ENCODE data around the gene LRRC1.

DNA sequence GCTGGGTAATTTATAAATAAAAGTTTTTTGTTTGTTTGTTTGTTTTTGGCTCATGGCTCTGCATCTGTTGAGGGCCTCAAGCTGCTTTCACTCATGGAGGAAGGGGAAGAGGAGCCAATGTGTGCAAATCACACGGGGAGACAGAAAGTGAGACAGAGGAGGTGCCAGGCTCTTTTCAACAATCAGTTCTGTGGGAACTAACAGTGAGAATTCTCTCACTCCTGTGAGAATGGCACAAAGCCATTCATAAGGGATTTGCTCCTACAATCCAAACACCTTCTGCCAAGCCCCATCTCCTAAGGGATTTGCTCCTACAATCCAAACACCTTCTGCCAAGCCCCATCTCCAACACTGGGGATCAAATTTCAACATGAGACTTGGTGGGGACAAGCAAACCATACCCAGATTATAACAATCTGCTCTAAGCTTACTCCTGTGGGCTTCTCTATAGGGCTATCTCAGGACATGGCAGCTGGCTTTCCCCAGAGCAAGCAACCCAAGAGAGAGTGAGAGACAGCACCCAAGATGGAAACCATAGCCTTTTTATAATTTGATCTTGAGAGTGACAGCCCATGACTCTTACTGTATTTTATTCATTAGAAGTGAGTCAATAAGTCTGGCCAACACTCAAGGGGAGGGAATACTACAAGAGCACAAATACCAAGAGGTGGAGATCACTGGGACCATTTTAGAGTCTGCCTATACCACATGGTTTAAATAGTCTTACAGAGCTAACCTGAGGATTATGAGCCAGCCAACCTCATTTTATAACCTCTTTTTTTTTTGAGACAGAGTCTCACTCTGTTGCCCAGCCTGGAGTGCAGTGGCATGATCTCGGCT, 22.8 kb upstream of the LRRC1 start:
- TF ChIP-seq GATA2 (IDR thresholded peaks at IDR 0.05; ENCODE audit: low read depth, low read length) (no peak), GATA3 (IDR thresholded peaks at IDR 0.05; ENCODE audit: low read depth, low read length) (no peak)
